IPS-18c (cell line): ENCODE data around the gene TRABD2B.

Experiments
- H3K4me3 ChIP-seq: 2 replicates; pipeline ENCODE4 v1.7.0; 2013; ENCODE audit warnings: low read depth, mild to moderate bottlenecking, low read length, moderate library complexity; ENCODE audit not compliant: insufficient read depth
- H3K9me3 ChIP-seq: one replicate; pipeline ENCODE4 v1.6.1; 2013; ENCODE audit warnings: mild to moderate bottlenecking, low read length, moderate library complexity; ENCODE audit not compliant: control insufficient read depth, insufficient read depth

The TRABD2B gene

DNA sequence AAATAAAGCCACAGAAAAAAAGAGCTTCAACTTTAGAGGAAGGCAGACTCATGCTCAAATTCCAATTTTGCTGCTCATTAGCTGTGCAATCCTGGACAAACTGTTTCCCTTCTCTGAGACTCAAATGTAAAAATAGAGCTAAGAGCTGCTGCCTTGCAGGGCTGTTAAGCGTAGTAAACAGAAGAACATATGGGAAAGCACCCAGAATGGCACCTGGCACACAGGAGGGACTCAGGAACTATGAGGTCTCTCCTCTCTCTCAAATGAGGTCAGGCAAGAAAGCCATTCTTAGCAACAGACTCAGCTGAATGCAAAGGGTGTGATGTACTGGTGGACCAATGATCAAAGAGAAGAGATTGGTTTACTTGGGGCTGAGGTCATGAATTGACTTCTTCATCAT lies 61.3 kb downstream of the TRABD2B start:
- Histone ChIP-seq H3K9me3 (no peaks in the 10 kb centered on the region), H3K4me3 (no peak overlapping the region)

- Histone ChIP-seq H3K4me3 (no peak overlapping the region), H3K9me3 (no peaks in the 10 kb centered on the region)
Measured at GRCh38 chr1:47935163-47935562, 62.0 kb downstream of the TRABD2B start.

GRCh38 chr1:47934243-47934805 lies 62.9 kb downstream of the TRABD2B start:
- Histone ChIP-seq H3K4me3 (no peak overlapping the region), H3K9me3 (no peaks in the 10 kb centered on the region)

GRCh38 chr1:47932743-47933142 lies 64.4 kb downstream of the TRABD2B start:
- Histone ChIP-seq H3K4me3 (no peak overlapping the region), H3K9me3 (no peaks in the 10 kb centered on the region)

DNA sequence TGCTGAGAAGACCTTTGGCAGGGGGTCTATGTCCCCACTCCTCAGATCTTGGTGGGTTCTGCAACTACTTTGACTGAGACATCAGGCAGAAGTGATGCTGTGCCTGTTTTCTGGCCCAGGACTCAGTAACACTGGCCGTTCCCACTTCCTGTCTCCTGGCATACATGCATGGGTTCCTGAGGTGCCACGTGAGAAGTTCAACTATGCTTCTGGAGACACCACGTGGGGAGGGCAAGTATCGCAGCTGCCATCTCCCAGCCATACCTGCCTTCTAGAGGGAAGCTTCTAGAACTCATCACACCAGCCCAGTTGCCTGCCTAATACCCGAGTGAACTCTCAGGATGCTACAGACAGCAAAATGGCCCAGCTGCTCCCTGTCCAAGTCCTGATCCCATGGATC lies 65.8 kb downstream of the TRABD2B start:
- Histone ChIP-seq H3K4me3 (no peak overlapping the region), H3K9me3 (no peaks in the 10 kb centered on the region)

GRCh38 chr1:47930210-47930840 lies 66.9 kb downstream of the TRABD2B start:
- H3K4me3 ChIP-seq, result no peak overlapping the region
- H3K9me3 ChIP-seq, result no peaks in the 10 kb centered on the region

- Histone ChIP-seq H3K9me3 (no peaks in the 10 kb centered on the region), H3K4me3 (no peak overlapping the region)
Measured at GRCh38 chr1:47927165-47927564, 70.0 kb downstream of the TRABD2B start.

DNA sequence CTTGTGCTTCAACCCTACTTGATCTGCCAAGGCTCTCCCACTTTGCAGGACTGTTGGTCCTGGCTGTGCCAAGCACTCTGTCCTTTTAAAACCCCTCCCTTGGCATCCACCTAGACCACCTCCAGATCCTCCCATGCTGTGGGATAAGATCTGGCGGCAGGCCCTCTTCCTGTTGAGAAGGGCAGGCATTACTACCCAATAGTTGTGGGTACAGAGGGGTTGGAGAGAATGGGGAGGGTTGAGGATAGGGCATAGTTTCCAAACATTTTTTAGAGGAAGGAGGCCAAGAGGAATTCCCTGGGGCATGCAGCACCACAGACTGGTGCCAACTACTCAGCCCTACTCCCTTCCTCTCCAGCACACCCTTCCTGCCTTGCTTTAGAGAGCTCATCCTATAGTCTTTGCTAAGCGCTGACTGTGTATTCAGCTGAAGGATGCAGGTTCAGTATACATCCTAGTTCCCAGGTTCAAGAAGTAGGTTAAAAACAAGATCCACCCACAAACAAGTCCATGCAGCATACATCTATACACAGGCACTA lies 70.7 kb downstream of the TRABD2B start:
- H3K9me3 ChIP-seq, result no peaks in the 10 kb centered on the region
- H3K4me3 ChIP-seq, result no peak overlapping the region

DNA sequence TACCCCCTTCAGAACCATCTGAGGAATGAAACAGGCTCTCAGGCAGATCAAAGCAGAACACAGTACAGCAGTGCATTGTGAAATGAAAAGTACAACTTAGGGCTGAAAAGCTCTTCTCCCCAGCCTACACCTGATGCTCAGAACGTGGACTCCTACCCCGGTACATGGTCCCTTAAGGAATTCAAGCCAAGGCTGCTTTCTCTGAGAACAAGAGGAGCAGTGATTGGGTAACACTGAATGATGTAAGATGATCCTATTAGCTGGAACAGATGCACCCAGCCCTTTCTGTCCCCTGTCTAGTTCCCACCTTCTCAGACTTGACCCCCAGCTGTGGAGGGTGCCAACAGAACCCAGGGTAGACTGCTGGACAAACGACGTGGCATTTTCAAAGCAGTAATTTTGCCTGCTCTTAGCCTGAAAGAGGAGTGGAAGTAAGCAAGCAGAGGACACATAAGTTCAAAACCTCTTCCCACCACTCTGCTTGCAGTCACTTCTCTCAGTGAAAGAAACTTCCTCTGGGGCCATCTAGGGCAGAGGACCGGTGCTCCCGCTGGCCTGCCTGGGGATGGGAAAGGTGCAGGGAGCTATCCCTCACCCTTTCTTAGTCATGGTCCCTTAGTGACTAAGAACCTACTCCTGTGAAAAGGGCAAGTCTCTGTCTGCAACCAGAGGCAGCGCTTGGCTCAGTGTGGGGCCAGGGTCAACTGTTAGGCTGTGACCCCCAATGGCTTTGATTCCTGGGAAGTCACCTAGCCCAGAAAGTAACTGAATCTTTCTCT lies 72.7 kb downstream of the TRABD2B start:
- H3K9me3 ChIP-seq, result no peaks in the 10 kb centered on the region

GRCh38 chr1:47921935-47922415 lies 75.2 kb downstream of the TRABD2B start:
- H3K9me3 ChIP-seq, result no peaks in the 10 kb centered on the region
- H3K4me3 ChIP-seq, result no peak overlapping the region

More for the DNA sequence above, 72.7 kb downstream of the TRABD2B start:
- no peak overlapping the region for H3K4me3 ChIP-seq

- Histone ChIP-seq H3K9me3 (peaks cover 3% of the 10 kb centered on the region), H3K4me3 (no peak overlapping the region)
Measured at GRCh38 chr1:47919113-47919833, 77.9 kb downstream of the TRABD2B start.

GRCh38 chr1:47918257-47918867 lies 78.8 kb downstream of the TRABD2B start:
- Histone ChIP-seq H3K9me3 (peaks cover 7% of the 10 kb centered on the region), H3K4me3 (no peak overlapping the region)

DNA sequence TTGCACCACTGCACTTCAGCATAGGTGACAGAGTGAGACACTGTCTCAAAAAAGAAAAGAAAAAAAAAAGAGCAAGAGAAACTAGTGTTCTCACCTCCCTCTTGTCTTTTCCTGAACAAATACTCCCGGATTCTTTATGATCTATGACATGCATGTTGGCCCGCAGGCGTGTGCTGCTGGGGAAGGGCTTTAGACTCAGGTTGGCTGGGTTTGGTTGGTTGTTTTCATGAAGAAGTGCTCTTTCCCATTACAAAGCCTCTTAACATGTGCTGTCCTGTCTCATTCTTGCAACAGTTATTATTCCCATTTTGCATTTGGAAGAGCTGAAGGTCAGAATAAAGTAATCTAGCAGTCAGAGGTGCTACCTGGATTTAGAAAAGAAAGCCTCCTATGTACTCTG lies 79.5 kb downstream of the TRABD2B start:
- no peak overlapping the region for H3K4me3 ChIP-seq
- peaks cover 7% of the 10 kb centered on the region for H3K9me3 ChIP-seq

- peaks cover 7% of the 10 kb centered on the region for H3K9me3 ChIP-seq
- H3K4me3 ChIP-seq, result no peak overlapping the region
Measured at GRCh38 chr1:47915677-47916353, 81.4 kb downstream of the TRABD2B start.

GRCh38 chr1:47914952-47915676 lies 82.1 kb downstream of the TRABD2B start:
- Histone ChIP-seq H3K4me3 (no peak overlapping the region), H3K9me3 (peaks cover 7% of the 10 kb centered on the region)
